Non-pigmented ciliary epithelial cell (primary cell): ENCODE results near the gene IL4.
"Not testable (repeated sequence)": the region's sequence is repeated elsewhere in the genome, so short reads cannot be mapped to it uniquely, and the experiment has no call there.

Experiments
- DNase-seq: peaks from one replicate; pipeline ENCODE4 v3.0.0-alpha.2; 2010; ENCODE audit warnings: low read depth

IL4 gene

GRCh38 chr5:132673939-132674630, at the start of gene IL4:
Gene IL4 (plus strand): TSS chr5:132673989. CDS start chr5:132674051, 62 bp downstream.
- DNase-seq, result no peak

GRCh38 chr5:132627470-132627869, 46.3 kb upstream of the IL4 start:
- no peak for DNase-seq

- no peak for DNase-seq
Measured at GRCh38 chr5:132628814-132629213, 45.0 kb upstream of the IL4 start.

- no peak for DNase-seq
Measured at GRCh38 chr5:132629230-132629944, 44.4 kb upstream of the IL4 start.

GRCh38 chr5:132633587-132633986, 40.2 kb upstream of the IL4 start:
- DNase-seq, result not testable (repeated sequence)

- no peak for DNase-seq
Measured at GRCh38 chr5:132635873-132636272, 37.9 kb upstream of the IL4 start.

GRCh38 chr5:132637241-132637640, 36.5 kb upstream of the IL4 start:
- DNase-seq, result no peak

GRCh38 chr5:132639706-132640130, 34.1 kb upstream of the IL4 start:
- no peak for DNase-seq

- DNase-seq, result no peak
Measured at GRCh38 chr5:132640613-132641012, 33.2 kb upstream of the IL4 start.

GRCh38 chr5:132641241-132641723, 32.5 kb upstream of the IL4 start:
- DNase-seq, result no peak

GRCh38 chr5:132641841-132642240, 31.9 kb upstream of the IL4 start:
- no peak for DNase-seq

- no peak for DNase-seq
Measured at GRCh38 chr5:132644177-132644576, 29.6 kb upstream of the IL4 start.

- DNase-seq, result no peak
Measured at GRCh38 chr5:132646583-132647266, 27.1 kb upstream of the IL4 start.

GRCh38 chr5:132647473-132647872, 26.3 kb upstream of the IL4 start:
- no peak for DNase-seq

- DNase-seq, result no peak
Measured at GRCh38 chr5:132648355-132648754, 25.4 kb upstream of the IL4 start.

- DNase-seq, result no peak
Measured at GRCh38 chr5:132651838-132652469, 21.8 kb upstream of the IL4 start.

GRCh38 chr5:132653716-132654115, 20.1 kb upstream of the IL4 start:
- DNase-seq, result no peak

GRCh38 chr5:132655821-132656773, 17.7 kb upstream of the IL4 start:
- DNase-seq, result no peak

- DNase-seq, result no peak
Measured at GRCh38 chr5:132656774-132657355, 16.9 kb upstream of the IL4 start.

GRCh38 chr5:132657676-132658380, 16.0 kb upstream of the IL4 start, which contains the start of gene IL13:
Gene IL13 (plus strand): TSS chr5:132658173. CDS start chr5:132658187, 14 bp downstream.
- DNase-seq, result no peak
